ENCODE measurements around the gene CNKSR1.

Gene CNKSR1

GRCh38 chr1:26168410-26169197, 8.7 kb upstream of the CNKSR1 start, which contains the start of gene C1orf232:
C1orf232 (minus strand) TSS chr1:26168963; CDS start chr1:26168499, 464 bp downstream.
- peaks cover 29% of the 10 kb centered on the region for H3K36me3 Mint-ChIP-seq (ENCODE audit: low read depth)
- peaks cover 11% of the 10 kb centered on the region for H3K27me3 Mint-ChIP-seq
- peak within 1 kb of the TSS; percentile 88 for H3K4me3 Mint-ChIP-seq
- peaks cover 26% of the 10 kb centered on the region for H3K4me1 Mint-ChIP-seq (ENCODE audit: low read depth)
- H3K27ac Mint-ChIP-seq = peak within 1 kb of the TSS; percentile 95
- DNase-seq = no peak
- no peaks in the 10 kb centered on the region for H3K9me3 Mint-ChIP-seq

DNA sequence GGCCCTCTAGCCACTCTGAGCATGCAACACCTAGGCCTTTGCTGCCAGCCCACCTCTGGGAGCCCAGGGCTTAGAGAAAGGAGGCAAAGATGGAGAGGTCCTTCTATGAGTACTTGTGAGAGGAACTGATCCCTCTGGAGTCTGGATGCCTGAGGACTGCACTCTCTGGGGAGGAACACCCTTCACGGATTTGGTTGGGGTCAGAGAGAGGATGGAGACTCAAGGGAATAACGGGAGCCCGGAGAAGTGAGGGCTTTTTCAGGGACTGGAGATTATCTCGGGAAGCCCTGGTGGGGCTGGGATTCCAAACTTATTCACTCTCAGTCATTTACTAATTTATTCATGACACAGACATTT, 8.1 kb upstream of the CNKSR1 start:
- Mint-ChIP-seq H3K36me3 (ENCODE audit: low read depth) (peaks cover 31% of the 10 kb centered on the region), H3K9me3 (no peaks in the 10 kb centered on the region), H3K27ac (peak overlapping the region; percentile 52), H3K4me1 (ENCODE audit: low read depth) (peaks cover 22% of the 10 kb centered on the region), H3K27me3 (peaks cover 7% of the 10 kb centered on the region), H3K4me3 (peak overlapping the region; percentile 88)
- no peak for DNase-seq

- H3K4me3 Mint-ChIP-seq = peak within 1 kb of the TSS; percentile 88
- peaks cover 31% of the 10 kb centered on the region for H3K36me3 Mint-ChIP-seq (ENCODE audit: low read depth)
- peak; percentile 94 for DNase-seq
- peak within 1 kb of the TSS; percentile 95 for H3K27ac Mint-ChIP-seq
- H3K27me3 Mint-ChIP-seq = peaks cover 2% of the 10 kb centered on the region
- peaks cover 19% of the 10 kb centered on the region for H3K4me1 Mint-ChIP-seq (ENCODE audit: low read depth)
- H3K9me3 Mint-ChIP-seq = no peaks in the 10 kb centered on the region
These were observed 7.4 kb upstream of the CNKSR1 start, which contains the start of gene ZNF593 for GRCh38 chr1:26169669-26170471. ZNF593 (plus strand) TSS chr1:26169908; CDS start chr1:26169984, 76 bp downstream.

DNA sequence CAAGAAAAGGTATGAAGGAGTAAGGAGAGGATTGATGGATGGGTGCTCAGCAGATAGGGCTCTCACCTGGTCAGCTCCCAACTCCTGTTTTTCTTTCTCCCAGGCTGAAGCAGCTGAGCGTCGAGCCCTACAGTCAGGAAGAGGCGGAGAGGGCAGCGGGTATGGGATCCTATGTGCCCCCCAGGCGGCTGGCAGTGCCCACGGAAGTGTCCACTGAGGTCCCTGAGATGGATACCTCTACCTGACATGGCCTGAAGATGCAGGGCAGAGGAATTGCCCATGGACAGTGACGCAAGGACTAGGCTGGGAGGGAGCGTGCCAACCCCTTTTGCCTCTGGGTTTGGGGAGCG, 6.8 kb upstream of the CNKSR1 start:
- Mint-ChIP-seq H3K36me3 (ENCODE audit: low read depth) (peaks cover 31% of the 10 kb centered on the region), H3K27ac (peak overlapping the region; percentile 95), H3K9me3 (no peaks in the 10 kb centered on the region), H3K27me3 (no peaks in the 10 kb centered on the region), H3K4me3 (peak overlapping the region; percentile 88), H3K4me1 (ENCODE audit: low read depth) (peaks cover 15% of the 10 kb centered on the region)
- DNase-seq = no peak

- no peak for DNase-seq
- Mint-ChIP-seq H3K4me3 (peak within 1 kb of the TSS; percentile 88), H3K27ac (peak within 1 kb of the TSS; percentile 64), H3K9me3 (no peaks in the 10 kb centered on the region), H3K4me1 (ENCODE audit: low read depth) (peaks cover 12% of the 10 kb centered on the region), H3K27me3 (no peaks in the 10 kb centered on the region), H3K36me3 (ENCODE audit: low read depth) (peaks cover 31% of the 10 kb centered on the region)
These were observed 5.9 kb upstream of the CNKSR1 start, which contains the start of gene ZNF593OS for GRCh38 chr1:26171084-26172072. ZNF593OS (minus strand) TSS chr1:26171832; CDS start chr1:26171661, 171 bp downstream.

DNA sequence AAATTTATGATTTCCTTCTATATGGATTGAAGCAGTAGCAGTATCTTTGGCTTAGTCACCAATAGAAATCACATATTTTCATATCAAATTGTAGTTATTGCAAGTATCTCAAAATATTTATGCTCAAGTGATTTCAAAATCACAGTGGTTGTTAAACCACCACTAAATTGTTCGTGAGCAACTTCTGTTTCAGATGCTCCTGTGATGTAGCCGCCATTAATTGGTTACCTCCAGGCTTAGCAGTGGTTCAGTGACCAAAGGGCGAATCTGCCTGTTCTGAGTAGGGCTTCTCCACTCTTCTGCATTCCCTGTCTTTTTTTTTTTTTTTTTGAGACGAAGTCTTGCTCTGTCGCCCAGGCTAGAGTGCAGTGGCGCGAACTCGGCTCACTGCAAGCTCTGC, 1.9 kb upstream of the CNKSR1 start:
- no peak for DNase-seq
- Mint-ChIP-seq H3K27me3 (no peaks in the 10 kb centered on the region), H3K9me3 (no peaks in the 10 kb centered on the region), H3K4me3 (no peak overlapping the region), H3K36me3 (ENCODE audit: low read depth) (peaks cover 24% of the 10 kb centered on the region), H3K4me1 (ENCODE audit: low read depth) (peaks cover 11% of the 10 kb centered on the region), H3K27ac (no peak overlapping the region)

GRCh38 chr1:26180010-26180506, 2.8 kb downstream of the CNKSR1 start:
- H3K27me3 Mint-ChIP-seq = no peaks in the 10 kb centered on the region
- no peaks in the 10 kb centered on the region for H3K36me3 Mint-ChIP-seq (ENCODE audit: low read depth)
- no peak for DNase-seq
- no peak overlapping the region for H3K4me3 Mint-ChIP-seq
- no peak overlapping the region for H3K27ac Mint-ChIP-seq
- H3K9me3 Mint-ChIP-seq = no peaks in the 10 kb centered on the region
- peaks cover 5% of the 10 kb centered on the region for H3K4me1 Mint-ChIP-seq (ENCODE audit: low read depth)

- Mint-ChIP-seq H3K4me1 (ENCODE audit: low read depth) (peaks cover 5% of the 10 kb centered on the region), H3K36me3 (ENCODE audit: low read depth) (no peaks in the 10 kb centered on the region), H3K4me3 (no peak overlapping the region), H3K9me3 (no peaks in the 10 kb centered on the region), H3K27me3 (no peaks in the 10 kb centered on the region), H3K27ac (no peak overlapping the region)
- DNase-seq = no peak
These were observed 4.5 kb downstream of the CNKSR1 start for GRCh38 chr1:26181586-26182382.

DNA sequence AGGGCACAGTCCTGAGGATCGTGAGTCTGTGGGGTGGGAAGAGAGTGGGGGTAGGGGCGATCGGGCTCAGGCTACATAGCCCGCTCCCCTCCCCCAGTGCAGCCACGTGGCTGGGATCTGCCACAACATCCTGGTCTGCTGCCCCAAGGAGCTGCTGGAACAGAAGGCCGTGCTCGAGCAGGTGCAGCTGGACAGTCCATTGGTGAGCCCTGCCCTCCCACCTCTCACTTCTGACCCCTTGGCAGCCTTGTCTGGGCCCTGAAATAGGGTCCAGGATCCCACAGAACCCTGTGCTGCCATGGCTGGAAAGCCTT, 5.0 kb downstream of the CNKSR1 start:
- Mint-ChIP-seq H3K27ac (no peak overlapping the region), H3K36me3 (ENCODE audit: low read depth) (no peaks in the 10 kb centered on the region), H3K27me3 (no peaks in the 10 kb centered on the region), H3K4me3 (no peak overlapping the region), H3K9me3 (no peaks in the 10 kb centered on the region), H3K4me1 (ENCODE audit: low read depth) (peaks cover 5% of the 10 kb centered on the region)
- no peak for DNase-seq

DNA sequence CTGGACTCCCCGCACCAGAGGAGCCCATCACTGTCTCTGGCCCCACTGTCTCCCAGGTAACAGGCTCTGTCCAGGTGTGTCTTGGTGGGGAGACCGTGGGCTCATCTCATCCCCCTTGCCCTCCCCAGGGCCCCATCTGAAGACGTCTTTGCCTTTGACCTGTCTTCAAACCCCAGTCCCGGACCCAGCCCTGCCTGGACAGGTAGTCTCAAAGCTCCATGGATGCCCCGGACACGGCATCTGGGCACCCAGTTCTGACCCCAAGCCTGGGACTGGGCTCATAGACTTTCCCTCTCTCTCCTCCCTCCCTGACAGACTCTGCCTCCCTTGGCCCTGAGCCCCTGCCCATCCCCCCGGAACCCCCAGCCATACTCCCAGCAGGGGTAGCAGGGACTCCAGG, 6.8 kb downstream of the CNKSR1 start:
- no peak overlapping the region for H3K27ac Mint-ChIP-seq
- H3K4me1 Mint-ChIP-seq (ENCODE audit: low read depth) = peaks cover 5% of the 10 kb centered on the region

GRCh38 chr1:26184883-26185282, 7.6 kb downstream of the CNKSR1 start:
- DNase-seq = no peak
- no peaks in the 10 kb centered on the region for H3K27me3 Mint-ChIP-seq
- H3K4me1 Mint-ChIP-seq (ENCODE audit: low read depth) = peaks cover 5% of the 10 kb centered on the region
- H3K9me3 Mint-ChIP-seq = no peaks in the 10 kb centered on the region
- no peak overlapping the region for H3K4me3 Mint-ChIP-seq
- H3K36me3 Mint-ChIP-seq (ENCODE audit: low read depth) = no peaks in the 10 kb centered on the region
- H3K27ac Mint-ChIP-seq = no peak overlapping the region

More for the DNA sequence above, 6.8 kb downstream of the CNKSR1 start:
- no peak for DNase-seq
- no peaks in the 10 kb centered on the region for H3K36me3 Mint-ChIP-seq (ENCODE audit: low read depth)
- H3K27me3 Mint-ChIP-seq = no peaks in the 10 kb centered on the region
- no peaks in the 10 kb centered on the region for H3K9me3 Mint-ChIP-seq
- H3K4me3 Mint-ChIP-seq = no peak overlapping the region

DNA sequence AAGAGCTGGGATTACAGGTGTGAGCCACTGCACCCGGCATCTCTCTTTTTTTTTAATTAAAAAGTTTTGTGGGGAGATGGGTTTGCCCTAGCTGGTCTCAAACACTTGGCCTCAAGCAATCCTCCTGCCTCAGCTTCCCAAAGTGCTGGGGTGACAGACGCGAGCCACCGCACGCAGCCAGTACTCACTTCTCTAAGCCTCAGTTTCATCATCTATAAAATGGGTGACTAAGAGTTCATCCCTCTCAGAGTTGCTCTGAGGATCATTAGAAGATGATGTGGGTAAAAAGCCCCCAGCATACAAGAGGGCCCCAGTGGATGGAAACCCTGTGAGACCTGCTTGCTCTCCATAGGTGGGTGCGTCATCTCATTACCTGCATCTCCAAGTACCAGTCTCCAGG, 10.6 kb downstream of the CNKSR1 start:
- H3K27me3 Mint-ChIP-seq = no peaks in the 10 kb centered on the region
- no peak overlapping the region for H3K4me3 Mint-ChIP-seq
- H3K36me3 Mint-ChIP-seq (ENCODE audit: low read depth) = no peaks in the 10 kb centered on the region
- H3K9me3 Mint-ChIP-seq = no peaks in the 10 kb centered on the region
- no peak for DNase-seq
- no peak overlapping the region for H3K27ac Mint-ChIP-seq
- H3K4me1 Mint-ChIP-seq (ENCODE audit: low read depth) = no peaks in the 10 kb centered on the region

DNA sequence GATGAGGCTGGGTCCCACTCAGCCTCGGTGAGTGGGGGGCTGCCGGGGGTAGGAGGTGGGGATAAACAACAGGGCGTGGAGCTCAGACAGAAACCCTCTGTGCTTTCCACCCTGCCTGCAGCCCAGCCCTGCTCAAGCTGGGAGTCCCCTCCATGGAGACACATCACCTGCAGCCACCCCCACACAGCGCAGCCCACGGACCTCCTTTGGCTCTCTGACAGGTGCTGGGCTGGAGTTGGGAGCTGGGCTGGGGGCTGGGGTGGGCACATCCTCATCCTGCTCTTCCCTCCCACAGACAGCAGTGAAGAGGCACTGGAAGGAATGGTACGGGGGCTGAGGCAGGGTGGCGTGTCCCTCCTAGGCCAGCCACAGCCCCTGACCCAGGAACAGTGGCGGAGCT, 11.2 kb downstream of the CNKSR1 start:
- no peak for DNase-seq
- Mint-ChIP-seq H3K4me3 (no peak overlapping the region), H3K36me3 (ENCODE audit: low read depth) (no peaks in the 10 kb centered on the region), H3K27ac (no peak overlapping the region), H3K9me3 (no peaks in the 10 kb centered on the region), H3K4me1 (ENCODE audit: low read depth) (no peaks in the 10 kb centered on the region), H3K27me3 (no peaks in the 10 kb centered on the region)
